Heart left ventricle (tissue), 16 donors: ENCODE measurements around the gene ZNF618. TPM values are rescaled to one million over a fixed set of nuclear protein-coding genes. Genes with fewer than 3 reads are reported as not detected.

ENCODE experiments used
- ATAC-seq, 4 donors: fragments of 200-7000 bp; cut with Tn5 transposase; one replicate each; pipeline ENCODE4 v1.9.1; 2020 to 2022; ENCODE audit warnings: moderate library complexity in 4 of 4, mild to moderate bottlenecking in 3 of 4, moderate number of reproducible peaks in 1 of 4
- DNase-seq, 5 donors: peaks; one replicate each; pipeline ENCODE4 v3.0.0-alpha.2; 2020
- H3K27ac ChIP-seq, 12 donors: fragments of 200-600 bp; sonication (generic) in 4 of 12; one replicate each; pipeline versions ENCODE4 v1.5.0 to v1.8.0; 2016 to 2022; ENCODE audit warnings: mild to moderate bottlenecking in 2 of 12
- H3K27me3 ChIP-seq, 9 donors: fragments of 200-600 bp; sonication (generic) in 2 of 9; one replicate each; pipeline versions ENCODE4 v1.5.1 to v1.8.0; 2016 to 2022; ENCODE audit warnings: mild to moderate bottlenecking in 3 of 9
- H3K36me3 ChIP-seq, 9 donors: fragments of 200-600 bp; sonication (generic) in 2 of 9; one replicate each; pipeline versions ENCODE4 v1.5.0 to v1.8.0; 2018 to 2022; ENCODE audit warnings: mild to moderate bottlenecking in 2 of 9
- H3K4me1 ChIP-seq, 12 donors: fragments of 200-600 bp; sonication (generic) in 4 of 12; one replicate each; pipeline versions ENCODE4 v1.5.0 to v1.8.0; 2016 to 2022; ENCODE audit warnings: mild to moderate bottlenecking in 3 of 12
- H3K4me3 ChIP-seq, 12 donors: fragments of 200-600 bp; sonication (generic) in 4 of 12; one replicate each; pipeline versions ENCODE4 v1.5.0 to v1.8.0; 2017 to 2022; ENCODE audit warnings: mild to moderate bottlenecking in 9 of 12, moderate library complexity in 4 of 12
- H3K9me3 ChIP-seq, 12 donors: fragments of 200-600 bp; sonication (generic) in 4 of 12; one replicate each; pipeline versions ENCODE4 v1.5.0 to v1.8.0; 2016 to 2022; ENCODE audit warnings: mild to moderate bottlenecking in 1 of 12
- POLR2A ChIP-seq, 2 donors: fragments of 450-650 bp; IDR thresholded peaks; one replicate each; pipeline ENCODE4 v1.6.1; 2017; ENCODE audit warnings: antibody characterized with exemption in 2 of 2, mild to moderate bottlenecking in 2 of 2, moderate library complexity in 2 of 2
- WGBS, 4 donors: extraction: QIAGEN DNeasy Blood & Tissue Kit in 2 of 4; methylation state at CpG; one replicate each; pipeline versions ENCODE4 v1.1.5 to v1.1.7; 2013 to 2018; 5-methylcytosine and 5-hydroxymethylcytosine counted together
- intact Hi-C, 10 donors: fragments of 100-400 bp; cut with DNase I; formaldehyde crosslinking; loops; one replicate each; pipeline versions ENCODE4 v1.11.1 to v1.14.2; 2022
- polyA plus RNA-seq, 2 donors: library from polyadenylated mRNA; stranded (reverse); fragments of 200-250 nt; gene quantifications; one replicate each; pipeline ENCODE4 v1.2.3, GENCODE V29; 2013
- total RNA-seq, 9 donors: library from RNA; depleted of rRNA in 2 of 9; stranded (reverse); fragments of >200 nt in 2 of 9; fragmentation: NEBNext Ultra II Directional in 3 of 9; extraction: Animal tissue kit (Norgen Biotek cat#: 25700) in 3 of 9; gene quantifications; one replicate each; pipeline versions ENCODE4 v1.1.0 to v1.2.4, GENCODE V29; 2016 to 2023
- TF ChIP-seq, protein P1 (sequence below), 12 donors: fragments of 200-600 bp; sonication (generic) in 4 of 12; IDR thresholded peaks; one replicate each; pipeline versions ENCODE4 v1.5.0 to v1.8.0; 2018 to 2022; ENCODE audit warnings: antibody characterized with exemption in 12 of 12, mild to moderate bottlenecking in 5 of 12
- donor health status: ischemic (EF 13 %, LVEDD 7.1; RV severe dilation, severe dysfunction).
- donor health status: healthy with polysubstance abuse.
- donor health status: DM: no; HTN: yes; CAD: no.
- donor health status: DM: no; HTN: no; CAD: no.
- donor health status: ischemic (EF 25% LVEDD 6.9; RV normal size, moderate dysfunction).
- donor health status: ischemic (EF 25% LVEDD 5.7; RV mildly dilated, moderate dysfunction).
- donor health status: healthy.
- donor health status: DM: yes; HTN: yes; CAD: no.
- donor health status: ischemic (EF 35%, LVEDD 5.7; RV mildly dilated, moderate dysfunction).
- donor health status: nonischemic (EF 11% LVEDD 7.7; RV severe dilation, severe dysfunction).
- donor health status: DM: yes; HTN: yes; CAD: no.
- donor health status: PGD.
- donor health status: ischemic (EF 29% LVEDD 5.4; RV normal size, mild dysfunction).
- donor health status: nonischemic (EF 23%, LVEDD 6.1; RV moderate dilation, normal function).

The ZNF618 gene
- total and polyA plus RNA-seq, 11 donors: 0.81 to 4.2 (median 1.7) TPM

DNA sequence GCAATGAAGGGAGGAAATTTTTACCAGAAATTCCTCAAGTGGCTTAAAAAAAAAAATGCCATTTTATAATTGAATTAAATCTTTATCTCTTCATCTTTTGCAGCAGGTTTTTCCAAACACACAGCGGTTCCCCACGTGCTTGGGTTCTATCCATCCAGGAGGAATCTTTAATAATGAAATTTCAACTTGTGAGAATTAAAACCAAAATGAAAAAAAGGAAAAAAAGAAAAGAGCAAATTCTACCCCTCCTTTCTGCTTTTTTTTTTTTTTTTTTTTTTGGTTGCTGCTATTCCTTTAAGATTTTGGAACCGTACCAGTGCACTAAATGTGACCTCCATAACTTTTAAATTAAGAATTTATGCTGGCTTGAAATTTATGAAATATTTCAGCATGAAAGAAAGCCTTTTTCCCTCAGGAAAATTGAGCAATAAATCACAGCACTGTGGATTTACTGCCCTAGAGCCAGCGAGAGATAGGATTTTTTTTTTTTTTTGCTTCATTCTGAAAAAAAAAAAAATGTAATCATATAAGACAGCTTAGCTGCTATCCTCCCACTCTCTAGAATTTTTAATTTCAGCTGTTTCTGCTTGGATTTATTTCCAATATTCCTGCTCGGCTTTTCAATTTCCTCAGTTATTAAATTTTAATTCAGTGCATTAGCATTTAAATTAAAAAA lies 88.5 kb downstream of the ZNF618 start:
- TF ChIP-seq POLR2A (IDR thresholded peaks at IDR 0.05): no peak
- TF ChIP-seq, protein P1, sequence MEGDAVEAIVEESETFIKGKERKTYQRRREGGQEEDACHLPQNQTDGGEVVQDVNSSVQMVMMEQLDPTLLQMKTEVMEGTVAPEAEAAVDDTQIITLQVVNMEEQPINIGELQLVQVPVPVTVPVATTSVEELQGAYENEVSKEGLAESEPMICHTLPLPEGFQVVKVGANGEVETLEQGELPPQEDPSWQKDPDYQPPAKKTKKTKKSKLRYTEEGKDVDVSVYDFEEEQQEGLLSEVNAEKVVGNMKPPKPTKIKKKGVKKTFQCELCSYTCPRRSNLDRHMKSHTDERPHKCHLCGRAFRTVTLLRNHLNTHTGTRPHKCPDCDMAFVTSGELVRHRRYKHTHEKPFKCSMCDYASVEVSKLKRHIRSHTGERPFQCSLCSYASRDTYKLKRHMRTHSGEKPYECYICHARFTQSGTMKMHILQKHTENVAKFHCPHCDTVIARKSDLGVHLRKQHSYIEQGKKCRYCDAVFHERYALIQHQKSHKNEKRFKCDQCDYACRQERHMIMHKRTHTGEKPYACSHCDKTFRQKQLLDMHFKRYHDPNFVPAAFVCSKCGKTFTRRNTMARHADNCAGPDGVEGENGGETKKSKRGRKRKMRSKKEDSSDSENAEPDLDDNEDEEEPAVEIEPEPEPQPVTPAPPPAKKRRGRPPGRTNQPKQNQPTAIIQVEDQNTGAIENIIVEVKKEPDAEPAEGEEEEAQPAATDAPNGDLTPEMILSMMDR (IDR thresholded peaks at IDR 0.05): no peak
- H3K27ac ChIP-seq: no peak overlapping the region
- no peak for ATAC-seq
- peaks cover 0 to 4% (median 0%) of the 10 kb centered on the region in 9 donors for H3K36me3 ChIP-seq
- DNase-seq: no peak
- H3K27me3 ChIP-seq: no peaks in the 10 kb centered on the region
- 84 to 88% (median 86%) methylated on average over 5 of the region's 5 CpGs for WGBS, 4 donors
- intact Hi-C loops: loop anchor here in 2 of 10 donors (5.0 to 10.0 kb wide), 2 partner anchors 80 to 157 kb away; no protein-coding TSS in a partner anchor
- H3K9me3 ChIP-seq: peaks cover 0 to 5% (median 0%) of the 10 kb centered on the region in 12 donors
- H3K4me3 ChIP-seq: no peak overlapping the region
- H3K4me1 ChIP-seq: no peaks in the 10 kb centered on the region

- Histone ChIP-seq H3K4me1 (no peaks in the 10 kb centered on the region), H3K27me3 (no peaks in the 10 kb centered on the region), H3K36me3 (peaks cover 0 to 11% (median 0%) of the 10 kb centered on the region in 9 donors), H3K9me3 (peaks cover 0 to 6% (median 0%) of the 10 kb centered on the region in 12 donors), H3K4me3 (no peak overlapping the region), H3K27ac (no peak overlapping the region)
- intact Hi-C loops: loop anchor here in 1 of 10 donors (10.0 kb wide), 1 partner anchor 82 kb away; no protein-coding TSS in a partner anchor
- DNase-seq (peak in 1 of 5 donors; percentile 31), ATAC-seq (peak in 3 of 4 donors; percentile 24 to 70 (median 43))
- TF ChIP-seq POLR2A (IDR thresholded peaks at IDR 0.05): no peak
- TF ChIP-seq, protein P1 (IDR thresholded peaks at IDR 0.05): no peak
- WGBS, 4 donors: 80 to 92% (median 85%) methylated on average over 5 of the region's 5 CpGs
Measured at GRCh38 chr9:113966394-113966793, 90.3 kb downstream of the ZNF618 start.

DNA sequence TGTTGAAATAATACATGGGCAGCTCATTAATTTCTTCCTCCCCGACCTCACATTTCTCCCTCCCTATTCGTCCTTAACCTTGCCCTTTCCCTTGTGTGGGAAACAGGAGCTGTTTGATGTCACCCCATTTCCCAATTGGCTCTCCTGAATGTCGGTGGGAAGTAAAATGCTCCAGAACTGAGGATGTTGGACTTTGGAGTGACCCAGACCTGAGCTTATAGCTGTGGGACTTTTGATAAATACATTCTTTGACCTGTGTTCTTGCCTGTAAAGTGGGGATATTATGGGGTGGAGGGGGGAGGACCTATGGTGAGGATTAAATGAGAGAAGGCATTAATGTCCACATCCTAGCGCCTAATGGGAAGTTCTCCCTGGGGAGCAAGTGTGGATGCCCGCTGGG lies 91.3 kb downstream of the ZNF618 start:
- TF ChIP-seq, protein P1 (IDR thresholded peaks at IDR 0.05): no peak
- no peak for TF ChIP-seq POLR2A (IDR thresholded peaks at IDR 0.05)
- WGBS, 4 donors: 79 to 88% (median 82%) methylated on average over 5 of the region's 5 CpGs
- H3K36me3 ChIP-seq: peaks cover 0 to 11% (median 0%) of the 10 kb centered on the region in 9 donors
- no peak for ATAC-seq
- H3K27me3 ChIP-seq: no peaks in the 10 kb centered on the region
- no peaks in the 10 kb centered on the region for H3K4me1 ChIP-seq
- DNase-seq: no peak
- intact Hi-C loops: loop anchor here in 1 of 10 donors (10.0 kb wide), 1 partner anchor 83 kb away; no protein-coding TSS in a partner anchor
- peaks cover 0 to 6% (median 0%) of the 10 kb centered on the region in 12 donors for H3K9me3 ChIP-seq
- no peak overlapping the region for H3K27ac ChIP-seq
- H3K4me3 ChIP-seq: no peak overlapping the region

- Histone ChIP-seq H3K4me1 (peaks cover 0 to 11% (median 0%) of the 10 kb centered on the region in 12 donors), H3K27ac (no peak overlapping the region), H3K4me3 (no peak overlapping the region), H3K9me3 (peaks cover 0 to 6% (median 0%) of the 10 kb centered on the region in 12 donors), H3K36me3 (peaks cover 0 to 11% (median 0%) of the 10 kb centered on the region in 9 donors), H3K27me3 (no peaks in the 10 kb centered on the region)
- 90 to 100% (median 99%) methylated on average over 1 of the region's 1 CpG for WGBS, 4 donors
- TF ChIP-seq POLR2A (IDR thresholded peaks at IDR 0.05): no peak
- ATAC-seq (no peak), DNase-seq (no peak)
- intact Hi-C loops: loop anchor here in 1 of 10 donors (10.0 kb wide), 1 partner anchor 85 kb away; no protein-coding TSS in a partner anchor
Measured at GRCh38 chr9:113969343-113969742, 93.2 kb downstream of the ZNF618 start.
